HEK293 (cell line): ENCODE measurements around the gene AKAP14.

Experiments
- CTCF ChIA-PET: fragments of 350-600 bp; formaldehyde crosslinking; extraction: SDS; loops from one replicate; lab custom pipeline; 2021; ENCODE audit warnings: antibody characterized with exemption; lab: Yijun Ruan, JAX
- POLR2A ChIA-PET: fragments of 300-600 bp; formaldehyde crosslinking; extraction: SDS; loops from one replicate; lab custom pipeline; 2020; ENCODE audit warnings: antibody characterized with exemption, inconsistent platforms; lab: Yijun Ruan, JAX
- H3K27ac ChIP-seq: fragments of 200-500 bp; sonication (Bioruptor generic); 2 replicates; pipeline ENCODE4 v1.5.1; 2014; ENCODE audit warnings: low read depth, low read length, control low read depth, inconsistent platforms; ENCODE audit errors: extremely low read depth
- H3K36me3 ChIP-seq, 2 experiments: fragments of 200-500 bp in 1 of 2; sonication (Bioruptor generic) in 1 of 2; 1 replicate in 1 of 2; 2 replicates in 1 of 2; pipeline ENCODE4 v1.5.1; 2014 to 2017; ENCODE audit warnings: inconsistent platforms in 2 of 2, low read length in 2 of 2; ENCODE audit not compliant: control insufficient read depth in 2 of 2, insufficient read depth in 1 of 2
- H3K4me1 ChIP-seq: fragments of 200-500 bp; sonication (Bioruptor generic); 2 replicates; pipeline ENCODE4 v1.5.1; 2014; ENCODE audit warnings: mild to moderate bottlenecking, low read length, inconsistent platforms; ENCODE audit not compliant: control insufficient read depth, insufficient read depth
- H3K4me3 ChIP-seq: 2 replicates; pipeline ENCODE4 v1.5.1; 2011; ENCODE audit warnings: low read depth, mild to moderate bottlenecking, control low read depth, low read length, moderate library complexity
- H3K9me3 ChIP-seq: fragments of 200-500 bp; sonication (Bioruptor generic); 2 replicates; pipeline ENCODE4 v1.5.1; 2014; ENCODE audit warnings: low read depth, low read length, inconsistent platforms; ENCODE audit not compliant: control insufficient read depth, insufficient read depth
- GLIS1 ChIP-seq: fragments of 450-650 bp; formaldehyde crosslinking; IDR thresholded peaks from 2 replicates; pipeline ENCODE4 v1.5.1; 2016; ENCODE audit warnings: missing biosample characterization, missing genetic modification characterization
- GLIS2 ChIP-seq: fragments of 450-650 bp; formaldehyde crosslinking; IDR thresholded peaks from 2 replicates; pipeline ENCODE4 v1.5.1; 2016; ENCODE audit warnings: missing biosample characterization, missing genetic modification characterization
- KLF8 ChIP-seq: fragments of 450-650 bp; formaldehyde crosslinking; IDR thresholded peaks from 2 replicates; pipeline ENCODE4 v1.5.1; 2016; ENCODE audit warnings: missing biosample characterization, missing genetic modification characterization
- MYNN ChIP-seq: fragments of 450-650 bp; formaldehyde crosslinking; IDR thresholded peaks from 2 replicates; pipeline ENCODE4 v1.5.1; 2016; ENCODE audit warnings: missing biosample characterization, missing genetic modification characterization, borderline replicate concordance
- ZBTB17 ChIP-seq: fragments of 450-650 bp; formaldehyde crosslinking; IDR thresholded peaks from 2 replicates; pipeline ENCODE4 v1.5.1; 2016; ENCODE audit warnings: missing biosample characterization, missing genetic modification characterization
- ZBTB20 ChIP-seq: fragments of 450-650 bp; formaldehyde crosslinking; IDR thresholded peaks from 2 replicates; pipeline ENCODE4 v1.5.1; 2016; ENCODE audit warnings: missing biosample characterization, missing genetic modification characterization
- ZFP69B ChIP-seq: fragments of 450-650 bp; formaldehyde crosslinking; IDR thresholded peaks from 2 replicates; pipeline ENCODE4 v1.5.1; 2016; ENCODE audit warnings: missing biosample characterization, missing genetic modification characterization
- ZNF146 ChIP-seq: fragments of 450-650 bp; formaldehyde crosslinking; IDR thresholded peaks from 2 replicates; pipeline ENCODE4 v1.5.1; 2016; ENCODE audit warnings: missing biosample characterization, missing genetic modification characterization
- ZNF335 ChIP-seq: fragments of 450-650 bp; formaldehyde crosslinking; conservative IDR thresholded peaks from 2 replicates; pipeline ENCODE4 v1.5.1; 2016; ENCODE audit warnings: missing biosample characterization, missing genetic modification characterization
- ZNF341 ChIP-seq: fragments of 450-650 bp; formaldehyde crosslinking; IDR thresholded peaks from 2 replicates; pipeline ENCODE4; 2016; ENCODE audit warnings: low read depth, missing biosample characterization, missing genetic modification characterization
- ZNF394 ChIP-seq: fragments of 450-650 bp; formaldehyde crosslinking; IDR thresholded peaks from 2 replicates; pipeline ENCODE4 v1.5.1; 2016; ENCODE audit warnings: missing biosample characterization, missing genetic modification characterization, mild to moderate bottlenecking, moderate library complexity, borderline replicate concordance
- ZNF600 ChIP-seq: fragments of 450-650 bp; formaldehyde crosslinking; IDR thresholded peaks from 2 replicates; pipeline ENCODE4 v1.5.1; 2016; ENCODE audit warnings: missing biosample characterization, missing genetic modification characterization
- ZNF626 ChIP-seq: fragments of 450-650 bp; sonication (Bioruptor Pico); formaldehyde crosslinking; IDR thresholded peaks from 2 replicates; pipeline ENCODE4 v1.5.1; 2018; ENCODE audit warnings: missing biosample characterization, missing genetic modification characterization, inconsistent platforms
- ZNF629 ChIP-seq: fragments of 450-650 bp; formaldehyde crosslinking; IDR thresholded peaks from 2 replicates; pipeline ENCODE4 v1.5.1; 2017; ENCODE audit warnings: missing biosample characterization, missing genetic modification characterization
- ZNF660 ChIP-seq: fragments of 450-650 bp; IDR thresholded peaks from 2 replicates; pipeline ENCODE4 v1.5.1; 2018; ENCODE audit warnings: missing biosample characterization, mild to moderate bottlenecking, missing genetic modification characterization
- ZSCAN16 ChIP-seq: fragments of 450-650 bp; formaldehyde crosslinking; IDR thresholded peaks from 2 replicates; pipeline ENCODE4 v1.5.1; 2016; ENCODE audit warnings: missing biosample characterization, missing genetic modification characterization
- ZSCAN30 ChIP-seq: fragments of 450-650 bp; IDR thresholded peaks from 2 replicates; pipeline ENCODE4 v1.5.1; 2018; ENCODE audit warnings: missing biosample characterization, mild to moderate bottlenecking, missing genetic modification characterization, moderate library complexity
- TF ChIP-seq, protein P1 (sequence below): fragments of 450-650 bp; formaldehyde crosslinking; IDR thresholded peaks from 2 replicates; pipeline ENCODE4 v1.5.1; 2016; ENCODE audit warnings: missing biosample characterization, missing genetic modification characterization
- TF ChIP-seq, protein P2 (sequence below): fragments of 450-650 bp; formaldehyde crosslinking; IDR thresholded peaks from 2 replicates; pipeline ENCODE4 v1.5.1; 2016; ENCODE audit warnings: missing biosample characterization, missing genetic modification characterization
- TF ChIP-seq, protein P3 (sequence below): fragments of 450-650 bp; formaldehyde crosslinking; IDR thresholded peaks from 2 replicates; pipeline ENCODE4 v1.5.1; 2016; ENCODE audit warnings: missing biosample characterization, missing genetic modification characterization, low read depth

AKAP14 gene

DNA sequence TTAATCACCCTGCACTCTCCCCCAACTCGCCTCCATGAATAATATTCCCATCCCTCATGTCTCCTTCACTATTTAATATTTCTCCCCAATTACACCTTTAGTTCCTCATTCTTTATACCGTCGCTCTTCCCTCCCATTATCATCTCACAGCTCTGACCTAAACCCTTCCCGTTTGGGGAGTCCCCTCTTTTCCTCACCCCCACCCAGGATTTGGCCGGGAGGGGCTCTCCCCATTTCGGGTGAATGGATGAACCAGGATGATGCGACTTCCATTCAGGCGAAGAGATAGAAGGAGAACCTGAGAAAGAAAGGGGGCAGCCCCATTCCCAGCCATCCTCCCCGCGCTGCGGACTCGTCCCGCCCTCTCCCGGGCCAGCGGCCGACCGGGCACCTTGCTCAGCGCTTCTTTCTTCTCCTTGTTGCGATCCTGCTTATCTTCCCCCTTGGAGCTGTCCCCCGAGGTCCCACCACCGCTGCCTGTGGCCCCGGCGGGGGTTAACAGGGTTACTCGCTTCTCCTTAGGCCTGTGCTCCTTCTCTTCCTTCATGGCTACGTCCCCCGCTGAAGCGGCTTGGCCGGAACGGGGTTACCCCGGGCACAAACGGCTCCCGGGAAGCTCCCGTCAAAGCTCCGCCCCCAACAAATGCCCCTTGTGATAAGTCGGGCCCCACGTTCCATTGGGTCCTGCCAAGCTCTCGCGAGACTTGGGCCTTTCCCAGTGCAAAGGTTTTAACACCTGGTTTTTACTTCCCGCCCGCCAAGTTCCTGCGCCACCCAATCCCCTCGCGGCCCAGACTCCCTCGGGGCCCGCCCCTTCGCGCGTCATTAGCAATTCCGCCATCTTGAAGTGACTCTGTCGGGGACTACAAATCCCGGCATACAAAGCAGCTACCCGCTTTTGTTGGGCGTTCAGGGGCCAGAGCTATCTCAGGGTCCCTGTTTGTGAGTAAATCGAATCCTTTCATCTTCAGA lies 43.0 kb upstream of the AKAP14 start, which contains the start of gene UPF3B (continued):
- peak; percentile 78; the same call in 1 of the 2 replicates for TF ChIP-seq ZNF394 (tag by site-specific recombination)
- TF ChIP-seq, protein P1, sequence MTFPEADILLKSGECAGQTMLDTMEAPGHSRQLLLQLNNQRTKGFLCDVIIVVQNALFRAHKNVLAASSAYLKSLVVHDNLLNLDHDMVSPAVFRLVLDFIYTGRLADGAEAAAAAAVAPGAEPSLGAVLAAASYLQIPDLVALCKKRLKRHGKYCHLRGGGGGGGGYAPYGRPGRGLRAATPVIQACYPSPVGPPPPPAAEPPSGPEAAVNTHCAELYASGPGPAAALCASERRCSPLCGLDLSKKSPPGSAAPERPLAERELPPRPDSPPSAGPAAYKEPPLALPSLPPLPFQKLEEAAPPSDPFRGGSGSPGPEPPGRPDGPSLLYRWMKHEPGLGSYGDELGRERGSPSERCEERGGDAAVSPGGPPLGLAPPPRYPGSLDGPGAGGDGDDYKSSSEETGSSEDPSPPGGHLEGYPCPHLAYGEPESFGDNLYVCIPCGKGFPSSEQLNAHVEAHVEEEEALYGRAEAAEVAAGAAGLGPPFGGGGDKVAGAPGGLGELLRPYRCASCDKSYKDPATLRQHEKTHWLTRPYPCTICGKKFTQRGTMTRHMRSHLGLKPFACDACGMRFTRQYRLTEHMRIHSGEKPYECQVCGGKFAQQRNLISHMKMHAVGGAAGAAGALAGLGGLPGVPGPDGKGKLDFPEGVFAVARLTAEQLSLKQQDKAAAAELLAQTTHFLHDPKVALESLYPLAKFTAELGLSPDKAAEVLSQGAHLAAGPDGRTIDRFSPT (tag by site-specific recombination), result peak; percentile 70
- TF ChIP-seq ZBTB20 (tag by site-specific recombination), result peak; percentile 99
- TF ChIP-seq KLF8 (tag by site-specific recombination), result peak; percentile 29; the same call in 1 of the 2 replicates
- TF ChIP-seq GLIS2 (tag by site-specific recombination), result peak; percentile 89
- TF ChIP-seq GLIS1 (tag by site-specific recombination), result peak; percentile 67
- peak; percentile 33 for TF ChIP-seq ZNF629
- TF ChIP-seq ZNF626 (tag by site-specific recombination), result no peak
- TF ChIP-seq ZSCAN30, result 0 out of 2 replicates have a peak, but pooled peaks have one; percentile 63
- peak; percentile 82 for TF ChIP-seq ZFP69B (tag by site-specific recombination)

DNA sequence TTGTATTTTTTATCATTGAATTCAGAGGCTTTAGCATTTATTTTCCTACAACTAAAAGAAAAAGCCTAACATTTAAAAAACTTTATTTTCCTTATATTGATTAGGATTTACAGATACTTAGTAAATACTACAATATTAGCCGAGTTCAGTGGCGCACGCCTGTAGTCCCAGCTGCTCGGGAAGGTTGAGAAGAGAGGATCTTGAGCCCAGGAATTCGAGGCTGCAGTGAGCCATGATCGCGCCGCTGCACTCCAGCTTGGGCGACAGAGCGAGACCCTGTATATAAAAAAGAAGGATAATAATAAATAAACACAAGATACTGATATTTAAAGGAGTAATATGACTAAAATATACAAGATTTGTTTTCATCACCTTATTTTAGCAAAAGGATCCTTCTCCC lies 42.2 kb upstream of the AKAP14 start:
- no peaks in the 10 kb centered on the region for H3K9me3 ChIP-seq
- CTCF ChIA-PET, result interaction anchor here (1.0 kb wide), 1 partner anchor 27 kb away, joined by 4 read pairs; no protein-coding TSS in a partner anchor
- TF ChIP-seq ZNF394 (tag by site-specific recombination) (no peak), ZBTB17 (tag by site-specific recombination) (0 out of 2 replicates have a peak, but pooled peaks have one; percentile 1)
- TF ChIP-seq, all 188 proteins: peak for 1
- peaks cover 24% of the 10 kb centered on the region in 2 experiments for H3K36me3 ChIP-seq
- POLR2A ChIA-PET, result interaction anchor here (0.6 to 1.8 kb wide), 21 partner anchors 8 to 288 kb away, joined by 3 to 54 read pairs (median 4); partner anchors contain the start of genes NDUFA1, RNF113A, RPL39 and SOWAHD
- H3K27ac ChIP-seq, result no peak overlapping the region
- no peaks in the 10 kb centered on the region for H3K4me1 ChIP-seq
- H3K4me3 ChIP-seq, result peak overlapping the region; percentile 10; the same call in 1 of the 2 replicates

DNA sequence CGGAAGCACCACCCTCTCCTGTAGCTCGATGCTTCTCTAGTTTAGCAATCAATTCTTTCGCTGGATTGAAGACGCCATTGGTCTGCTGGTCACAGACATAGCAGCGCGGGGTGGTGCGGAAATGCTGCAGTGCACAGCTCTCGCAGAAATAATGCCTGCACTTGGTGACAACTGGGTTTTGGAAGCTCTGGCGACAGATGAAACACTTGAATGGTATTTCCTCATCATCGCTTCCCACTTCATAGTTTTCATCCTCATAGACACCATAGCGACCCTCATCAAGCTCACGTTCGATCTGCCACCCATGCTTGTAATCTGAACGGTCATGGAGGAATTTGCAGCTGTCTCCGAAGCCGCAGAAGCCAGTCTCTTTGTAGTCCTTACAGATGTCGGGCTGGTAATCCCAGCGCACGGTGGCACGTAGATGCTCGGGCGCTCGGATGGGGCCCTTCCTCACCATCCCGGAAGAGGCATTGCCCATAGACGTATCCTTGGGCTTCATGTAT lies 25.0 kb upstream of the AKAP14 start:
- Histone ChIP-seq H3K4me3 (peak overlapping the region; percentile 59), H3K36me3 (peaks cover 3 to 6% of the 10 kb centered on the region in 2 experiments), H3K4me1 (no peaks in the 10 kb centered on the region), H3K9me3 (no peaks in the 10 kb centered on the region), H3K27ac (peak overlapping the region; percentile 90)
- POLR2A ChIA-PET, result interaction anchor here (0.8 to 2.9 kb wide), 7 partner anchors 10 to 265 kb away, joined by 3 to 33 read pairs (median 6); partner anchors contain the start of genes RPL39 and UPF3B
- CTCF ChIA-PET, result interaction anchor here (0.6 to 3.0 kb wide), 7 partner anchors 10 to 172 kb away, joined by 3 to 9 read pairs (median 4); no protein-coding TSS in a partner anchor
- TF ChIP-seq MYNN (tag by site-specific recombination) (no peak), ZNF146 (tag by site-specific recombination) (no peak), ZNF341 (tag by site-specific recombination) (peak; percentile 78), ZSCAN16 (tag by site-specific recombination) (no peak), ZNF335 (tag by site-specific recombination) (peak; percentile 55), ZNF600 (tag by site-specific recombination) (peak; percentile 43; the same call in 1 of the 2 replicates), ZNF660 (tag by site-specific recombination) (peak; percentile 81; the same call in 1 of the 2 replicates)
- TF ChIP-seq, protein P2, sequence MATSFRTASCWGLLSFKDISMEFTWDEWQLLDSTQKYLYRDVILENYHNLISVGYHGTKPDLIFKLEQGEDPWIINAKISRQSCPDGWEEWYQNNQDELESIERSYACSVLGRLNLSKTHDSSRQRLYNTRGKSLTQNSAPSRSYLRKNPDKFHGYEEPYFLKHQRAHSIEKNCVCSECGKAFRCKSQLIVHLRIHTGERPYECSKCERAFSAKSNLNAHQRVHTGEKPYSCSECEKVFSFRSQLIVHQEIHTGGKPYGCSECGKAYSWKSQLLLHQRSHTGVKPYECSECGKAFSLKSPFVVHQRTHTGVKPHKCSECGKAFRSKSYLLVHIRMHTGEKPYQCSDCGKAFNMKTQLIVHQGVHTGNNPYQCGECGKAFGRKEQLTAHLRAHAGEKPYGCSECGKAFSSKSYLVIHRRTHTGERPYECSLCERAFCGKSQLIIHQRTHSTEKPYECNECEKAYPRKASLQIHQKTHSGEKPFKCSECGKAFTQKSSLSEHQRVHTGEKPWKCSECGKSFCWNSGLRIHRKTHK (tag by site-specific recombination), result no peak
- TF ChIP-seq, protein P3, sequence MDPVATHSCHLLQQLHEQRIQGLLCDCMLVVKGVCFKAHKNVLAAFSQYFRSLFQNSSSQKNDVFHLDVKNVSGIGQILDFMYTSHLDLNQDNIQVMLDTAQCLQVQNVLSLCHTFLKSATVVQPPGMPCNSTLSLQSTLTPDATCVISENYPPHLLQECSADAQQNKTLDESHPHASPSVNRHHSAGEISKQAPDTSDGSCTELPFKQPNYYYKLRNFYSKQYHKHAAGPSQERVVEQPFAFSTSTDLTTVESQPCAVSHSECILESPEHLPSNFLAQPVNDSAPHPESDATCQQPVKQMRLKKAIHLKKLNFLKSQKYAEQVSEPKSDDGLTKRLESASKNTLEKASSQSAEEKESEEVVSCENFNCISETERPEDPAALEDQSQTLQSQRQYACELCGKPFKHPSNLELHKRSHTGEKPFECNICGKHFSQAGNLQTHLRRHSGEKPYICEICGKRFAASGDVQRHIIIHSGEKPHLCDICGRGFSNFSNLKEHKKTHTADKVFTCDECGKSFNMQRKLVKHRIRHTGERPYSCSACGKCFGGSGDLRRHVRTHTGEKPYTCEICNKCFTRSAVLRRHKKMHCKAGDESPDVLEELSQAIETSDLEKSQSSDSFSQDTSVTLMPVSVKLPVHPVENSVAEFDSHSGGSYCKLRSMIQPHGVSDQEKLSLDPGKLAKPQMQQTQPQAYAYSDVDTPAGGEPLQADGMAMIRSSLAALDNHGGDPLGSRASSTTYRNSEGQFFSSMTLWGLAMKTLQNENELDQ (tag by site-specific recombination), result no peak
